Forelimb muscle (tissue), 1 donor: Measurements from ENCODE around the gene EFCAB11. TPM values are rescaled to one million over a fixed set of nuclear protein-coding genes. Genes with fewer than 3 reads are reported as not detected.

Experiments
- DNase-seq: peaks from one replicate; pipeline ENCODE4 v3.0.0-alpha.2; 2013; ENCODE audit warnings: low read depth
- polyA plus RNA-seq: library from polyadenylated mRNA; unstranded; fragments of 120-200 nt; gene quantifications from one replicate; pipeline ENCODE4 v1.2.1, GENCODE V29; 2013; ENCODE audit not compliant: insufficient read length

The EFCAB11 gene
- 5.0 TPM for polyA plus RNA-seq

- DNase-seq = peak; percentile 98
Observed at GRCh38 chr14:89954070-89955021, at the start of gene EFCAB11. Gene EFCAB11 (minus strand): TSS chr14:89954730. CDS start chr14:89954660, 70 bp downstream.

GRCh38 chr14:90003526-90004307 lies 49.2 kb upstream of the EFCAB11 start:
- DNase-seq = no peak

GRCh38 chr14:90000935-90001334 lies 46.4 kb upstream of the EFCAB11 start:
- DNase-seq = no peak

GRCh38 chr14:89996963-89997362 lies 42.4 kb upstream of the EFCAB11 start:
- DNase-seq = no peak

GRCh38 chr14:89992273-89992672 lies 37.7 kb upstream of the EFCAB11 start:
- DNase-seq = no peak

GRCh38 chr14:89990623-89991275 lies 36.2 kb upstream of the EFCAB11 start:
- DNase-seq = no peak

- no peak for DNase-seq
Observed at GRCh38 chr14:89990218-89990617, 35.7 kb upstream of the EFCAB11 start.

GRCh38 chr14:89988787-89989186 lies 34.3 kb upstream of the EFCAB11 start:
- no peak for DNase-seq

- DNase-seq = no peak
Observed at GRCh38 chr14:89987161-89987475, 32.6 kb upstream of the EFCAB11 start.

- no peak for DNase-seq
Observed at GRCh38 chr14:89986462-89987160, 32.1 kb upstream of the EFCAB11 start.

- no peak for DNase-seq
Observed at GRCh38 chr14:89983375-89983774, 28.8 kb upstream of the EFCAB11 start.

GRCh38 chr14:89978656-89979055 lies 24.1 kb upstream of the EFCAB11 start:
- no peak for DNase-seq

GRCh38 chr14:89977668-89978067 lies 23.1 kb upstream of the EFCAB11 start:
- DNase-seq = no peak

- DNase-seq = peak; percentile 32
Observed at GRCh38 chr14:89973234-89973823, 18.8 kb upstream of the EFCAB11 start.

- DNase-seq = no peak
Observed at GRCh38 chr14:89965839-89966238, 11.3 kb upstream of the EFCAB11 start.

GRCh38 chr14:89963288-89963978 lies 8.9 kb upstream of the EFCAB11 start:
- DNase-seq = no peak

GRCh38 chr14:89960914-89961313 lies 6.4 kb upstream of the EFCAB11 start:
- DNase-seq = no peak

GRCh38 chr14:89959853-89960445 lies 5.4 kb upstream of the EFCAB11 start:
- DNase-seq = no peak

- DNase-seq = no peak
Observed at GRCh38 chr14:89958966-89959365, 4.4 kb upstream of the EFCAB11 start.

GRCh38 chr14:89957791-89958190 lies 3.3 kb upstream of the EFCAB11 start:
- no peak for DNase-seq
